Retina (tissue), 1 donor: ENCODE data around the gene ARNT2.
A peak's percentile ranks its signal among the peaks of the same experiment; 100 is the strongest.

Source experiments
- DNase-seq: peaks from one replicate; pipeline ENCODE4 v3.0.0-alpha.2; 2016

ARNT2 gene

DNA sequence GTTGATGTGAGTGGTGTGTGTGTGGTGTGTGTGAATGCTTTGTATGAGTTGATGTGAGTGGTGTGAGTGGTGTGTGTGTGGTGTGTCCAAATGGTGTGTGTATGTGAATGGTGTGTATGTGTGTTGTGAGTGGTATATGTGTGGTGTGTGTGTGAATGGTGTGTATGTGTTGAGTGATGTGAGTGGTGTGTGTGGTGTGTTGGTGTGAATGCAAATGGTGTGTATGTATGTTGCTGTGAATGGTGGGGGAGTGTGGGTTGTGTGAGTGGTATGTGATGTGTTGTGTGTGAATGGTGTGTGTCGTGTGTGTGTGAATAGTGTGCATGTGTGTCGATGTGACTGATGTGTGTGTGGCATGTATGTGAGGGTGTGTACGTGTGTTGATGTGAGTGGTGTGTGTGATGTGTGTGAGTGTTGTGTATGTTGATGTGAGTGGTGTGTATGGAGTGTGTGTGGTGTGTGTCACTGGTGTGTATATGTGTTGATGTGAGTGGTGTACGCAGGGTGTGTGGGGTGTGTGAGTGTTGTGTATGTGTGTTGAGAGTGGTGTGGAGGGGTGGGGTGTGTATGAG, 40.6 kb downstream of the ARNT2 start:
- DNase-seq: no peak

DNA sequence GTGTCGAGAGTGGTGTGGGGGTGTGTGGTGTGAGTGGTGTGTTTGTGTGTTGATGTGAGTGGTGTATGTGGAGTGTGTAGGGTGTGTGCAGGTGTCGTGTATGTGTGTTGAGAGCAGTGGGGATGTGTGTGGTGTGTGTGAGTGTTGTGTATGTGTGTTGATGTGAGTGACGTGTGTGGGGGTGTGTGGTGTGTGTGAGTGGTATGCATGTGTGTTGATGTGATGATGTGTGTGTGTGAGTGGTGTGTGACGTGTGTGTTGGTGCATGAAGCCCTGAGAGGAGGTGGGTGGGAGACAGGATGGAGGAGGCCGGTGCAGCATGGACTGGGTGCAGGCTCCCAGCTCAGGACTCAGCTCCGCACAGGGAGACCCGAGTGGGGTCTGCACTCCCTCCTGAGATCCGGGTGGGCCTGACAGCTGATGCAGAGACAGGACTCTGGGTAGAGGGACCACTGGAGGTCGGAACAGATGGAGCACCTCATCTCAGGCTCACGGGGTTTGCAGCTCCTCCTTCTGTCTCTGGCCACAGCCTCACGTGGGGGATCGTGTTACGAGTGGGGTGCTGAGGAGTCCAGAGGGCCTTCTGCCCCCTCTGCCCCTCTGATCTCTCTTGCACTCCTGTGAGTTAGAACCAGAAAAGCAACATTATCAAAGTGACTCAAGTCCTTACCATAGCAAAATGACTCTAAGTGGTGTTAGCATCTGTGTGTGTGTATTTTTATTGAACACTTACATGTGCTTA, 41.3 kb downstream of the ARNT2 start:
- DNase-seq: no peak

DNA sequence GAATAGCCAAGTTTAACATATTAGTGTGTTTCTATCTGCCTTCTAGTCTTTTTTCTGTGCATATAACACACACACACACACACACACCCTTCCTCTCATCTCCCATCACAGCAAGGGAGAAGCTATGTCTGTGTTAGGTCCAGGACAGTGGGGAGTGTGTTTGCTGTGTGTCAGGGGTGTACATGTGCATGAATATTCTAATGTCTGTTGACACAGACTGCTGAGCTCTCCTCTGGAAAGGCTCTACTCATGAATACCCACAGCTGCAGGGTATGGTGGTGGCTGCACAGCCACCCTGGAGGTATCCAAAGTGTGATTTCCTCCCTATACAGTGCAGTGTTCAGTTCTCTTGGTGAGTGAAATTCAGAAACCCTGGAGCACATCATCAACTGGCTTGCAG, 42.9 kb downstream of the ARNT2 start:
- DNase-seq: no peak

DNA sequence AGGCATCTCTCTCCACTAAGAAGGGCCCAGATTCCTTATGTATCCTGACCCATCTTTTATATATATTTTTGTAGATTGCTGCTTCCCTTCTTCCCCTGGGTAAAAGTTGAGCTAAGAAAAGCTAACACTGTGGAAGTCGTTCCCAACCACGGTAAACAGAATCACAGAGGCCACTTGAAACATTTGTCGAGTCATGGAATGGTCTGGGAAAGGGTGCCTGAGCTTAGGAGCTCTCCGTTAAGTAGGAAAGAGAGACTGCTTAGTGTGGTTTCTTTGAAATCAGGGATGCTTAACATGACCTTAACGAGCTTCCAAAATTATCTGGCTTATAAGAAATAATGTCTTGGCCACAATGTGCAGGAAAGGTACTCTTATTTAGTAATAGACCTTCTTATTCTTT, 45.6 kb downstream of the ARNT2 start:
- no peak for DNase-seq

DNA sequence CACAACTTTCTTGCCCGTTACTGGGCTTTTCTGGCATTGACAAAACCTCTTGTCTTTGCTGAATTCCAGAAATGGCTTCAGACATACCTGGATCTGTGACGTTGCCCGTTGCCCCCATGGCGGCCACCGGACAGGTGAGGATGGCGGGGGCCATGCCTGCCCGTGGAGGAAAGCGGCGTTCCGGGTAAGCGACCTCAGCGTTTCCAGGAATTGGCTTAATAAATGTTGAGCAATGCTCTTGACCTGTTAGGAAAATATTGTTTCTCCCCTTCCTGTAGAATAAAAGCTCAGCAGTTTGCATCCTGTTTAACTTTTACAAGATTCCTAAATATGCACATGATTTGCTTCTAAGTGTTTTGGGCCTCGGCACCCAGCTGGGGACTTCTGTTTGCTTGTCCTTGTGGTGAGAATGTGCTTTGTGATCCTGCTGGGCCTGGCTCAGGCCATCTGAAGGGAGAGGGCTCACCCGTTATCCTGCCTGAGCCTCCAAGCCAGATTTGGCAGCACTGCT, 46.7 kb downstream of the ARNT2 start:
- no peak for DNase-seq

DNA sequence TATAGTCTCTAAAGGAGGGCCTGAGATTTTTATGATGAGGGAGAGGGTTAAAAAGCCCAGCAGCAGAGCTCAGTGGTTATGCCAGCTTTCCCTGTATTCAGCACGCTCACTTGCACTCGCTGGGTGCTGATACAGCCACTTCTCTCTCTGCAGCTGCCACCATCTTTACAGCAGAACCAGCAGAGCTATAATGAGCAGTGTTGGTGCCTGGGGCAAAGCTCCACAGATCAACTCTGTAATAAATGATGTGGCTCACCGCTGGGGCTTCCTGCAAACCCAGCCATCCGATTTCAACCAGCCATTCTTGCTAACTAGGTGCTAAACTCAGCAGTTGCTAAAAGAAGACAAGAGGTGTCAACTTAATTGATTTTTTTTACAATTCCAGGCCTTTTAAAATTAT, 48.0 kb downstream of the ARNT2 start:
- DNase-seq: no peak

DNA sequence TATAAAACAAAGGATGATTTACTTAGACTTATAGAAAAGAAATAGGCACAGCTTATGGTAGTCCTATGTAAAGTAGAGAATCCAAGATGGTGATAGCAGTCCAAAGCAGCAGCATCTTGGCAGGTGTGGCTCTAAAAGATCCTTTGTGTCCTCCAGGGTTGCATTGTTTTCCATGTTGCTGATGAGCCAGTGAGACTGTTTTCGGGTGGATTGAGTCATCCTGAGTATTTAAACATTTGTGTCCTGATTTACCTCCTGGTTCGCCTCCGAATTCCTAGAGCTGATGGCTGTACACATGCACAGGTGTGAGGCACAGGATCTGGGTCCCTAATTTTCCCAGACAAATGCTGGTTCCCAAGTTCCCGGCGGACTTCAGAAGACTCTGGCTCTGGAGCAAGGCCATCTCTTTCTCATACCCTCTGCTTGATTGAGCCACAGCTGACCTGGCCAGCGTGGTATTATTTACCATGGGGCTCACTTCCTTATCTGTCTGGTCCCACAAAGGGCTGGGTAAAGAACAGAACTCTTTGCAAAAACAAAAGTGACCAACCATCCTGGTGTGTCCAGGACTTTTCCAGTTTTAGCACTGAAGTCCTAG, 51.0 kb downstream of the ARNT2 start:
- DNase-seq: no peak

DNA sequence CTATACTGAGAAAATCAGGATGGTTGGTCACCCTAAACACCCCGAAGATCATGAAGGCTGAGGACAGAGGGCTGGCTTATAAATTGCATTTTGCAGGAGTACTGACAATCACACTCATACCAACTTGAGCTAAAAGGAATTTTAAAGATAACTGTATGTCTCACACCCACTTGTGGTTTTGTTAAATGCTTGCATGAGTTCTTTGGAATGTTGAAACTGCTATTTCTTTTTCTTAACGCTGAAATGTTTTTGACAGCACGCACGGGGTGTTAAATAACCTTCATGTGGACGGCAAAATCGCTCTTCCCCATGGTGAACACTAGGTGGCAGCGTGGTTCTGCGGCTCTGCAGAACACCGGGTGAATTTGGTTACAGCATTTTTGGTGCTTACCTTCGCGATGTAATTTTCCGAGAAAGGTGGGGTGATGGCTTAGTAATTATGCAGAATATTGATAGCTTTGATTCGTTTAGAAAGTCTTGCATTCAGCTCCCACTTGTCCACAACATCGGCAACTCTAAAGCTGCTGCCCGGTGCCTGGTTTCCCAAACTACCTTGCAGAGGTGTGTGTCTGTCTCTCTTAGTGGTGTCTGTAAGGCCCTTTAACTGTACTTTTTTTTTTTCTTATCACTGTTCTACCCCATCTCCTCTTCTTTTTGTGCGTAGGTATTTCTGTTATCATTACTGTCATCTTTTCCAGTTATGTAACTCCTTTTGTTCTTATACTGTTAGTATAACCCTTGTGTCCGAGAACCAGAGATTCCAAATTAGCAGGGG, 51.7 kb downstream of the ARNT2 start:
- DNase-seq: peak; percentile 63

DNA sequence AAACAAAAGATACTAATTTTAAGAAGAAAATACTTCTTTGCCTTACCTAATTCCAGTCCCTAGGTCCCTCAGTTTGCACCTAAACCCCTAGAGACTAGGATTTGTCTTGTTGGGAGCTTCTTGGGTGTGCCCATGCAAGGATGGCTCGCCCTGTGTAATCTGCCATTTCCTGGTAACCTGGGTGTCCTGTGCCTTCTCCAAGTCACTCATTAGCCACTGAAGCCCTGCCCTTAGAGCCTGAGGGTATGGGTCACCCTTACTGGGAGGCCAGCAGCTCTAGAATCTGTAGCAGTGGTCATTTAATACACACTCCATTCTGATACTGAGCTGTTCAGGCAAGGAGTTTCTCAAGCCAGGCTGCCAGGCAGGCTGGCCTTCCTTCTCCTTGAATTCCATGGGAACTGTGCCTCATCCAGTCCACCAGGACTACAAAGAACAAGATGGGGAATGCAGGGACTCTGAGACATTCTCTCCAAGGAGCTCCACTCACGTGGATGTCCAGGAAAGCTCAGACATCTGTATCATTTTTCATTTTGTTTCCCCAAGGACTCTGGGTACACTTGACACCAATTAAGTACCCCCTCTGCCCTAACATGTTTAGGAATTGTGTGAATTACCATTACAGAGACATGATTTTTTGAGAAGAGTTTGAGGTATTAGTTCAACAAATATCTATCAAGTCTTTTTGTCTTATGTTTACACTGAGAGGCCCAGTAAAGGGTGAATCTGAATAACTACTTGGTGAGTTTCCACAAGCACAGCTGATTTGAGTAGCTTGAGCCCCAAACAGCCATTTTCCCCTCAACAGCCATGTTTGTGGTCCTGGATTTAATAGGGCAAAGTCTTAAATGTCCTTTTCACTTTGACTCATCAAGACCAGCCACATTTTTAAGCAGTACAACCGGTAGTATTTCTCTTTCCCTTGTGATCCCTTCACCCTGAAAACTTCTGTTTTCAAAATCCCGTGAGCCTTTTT, 52.6 kb downstream of the ARNT2 start:
- no peak for DNase-seq

DNA sequence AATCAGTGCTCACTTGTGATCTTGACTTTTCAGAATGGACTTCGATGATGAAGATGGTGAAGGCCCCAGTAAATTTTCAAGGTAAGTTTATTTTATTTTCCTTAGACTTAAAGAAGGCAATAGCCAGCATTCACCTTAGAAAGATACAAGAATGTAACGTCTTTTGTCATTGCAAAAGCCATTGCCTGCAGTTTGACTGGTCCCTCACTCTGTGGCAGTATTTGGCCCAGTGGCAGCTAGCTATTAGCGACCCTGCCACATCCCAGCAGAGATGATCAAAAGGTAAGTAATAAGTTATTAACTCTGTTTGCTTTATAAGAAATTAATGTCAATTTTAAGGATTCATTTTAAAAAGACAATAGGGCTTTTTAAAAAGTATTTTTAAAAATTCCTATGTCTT, 53.7 kb downstream of the ARNT2 start:
- no peak for DNase-seq

DNA sequence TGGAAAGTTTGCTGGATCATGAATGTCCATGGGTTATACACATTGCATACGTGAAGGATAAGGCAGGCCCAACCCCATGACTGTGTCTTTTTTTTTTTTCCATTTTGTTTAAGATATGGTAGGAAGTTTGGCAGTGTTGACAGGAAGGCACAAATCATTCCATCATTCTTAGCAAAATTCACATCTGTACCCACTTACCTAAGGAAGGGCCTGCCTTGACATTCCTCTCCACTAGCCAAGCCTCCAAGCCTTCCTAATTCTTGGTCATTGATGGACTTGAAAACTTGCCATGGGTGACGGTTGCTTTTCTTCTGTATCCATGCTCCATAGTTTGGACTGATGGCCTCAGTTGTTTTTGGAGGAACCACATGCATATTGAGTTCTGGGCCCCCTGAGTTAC, 54.4 kb downstream of the ARNT2 start:
- DNase-seq: no peak

DNA sequence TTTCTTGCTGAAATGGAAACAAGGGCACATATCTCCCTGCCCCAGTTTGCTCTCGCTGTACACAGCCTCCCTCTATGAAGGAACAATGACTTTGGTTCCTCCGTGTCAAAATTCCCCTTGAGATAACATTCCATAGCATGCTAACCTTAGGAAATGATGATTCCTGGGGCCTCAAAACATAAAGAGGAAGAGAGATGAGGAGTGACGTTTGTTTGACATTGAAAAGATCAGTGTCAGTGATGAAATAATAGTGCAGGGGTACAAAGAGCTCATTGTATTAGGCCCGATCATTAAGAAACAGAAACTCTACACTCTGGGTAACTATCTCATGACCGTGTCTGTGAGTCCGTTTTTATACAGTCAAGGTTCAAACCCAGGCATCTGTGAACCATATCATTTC, 55.2 kb downstream of the ARNT2 start:
- DNase-seq: no peak

DNA sequence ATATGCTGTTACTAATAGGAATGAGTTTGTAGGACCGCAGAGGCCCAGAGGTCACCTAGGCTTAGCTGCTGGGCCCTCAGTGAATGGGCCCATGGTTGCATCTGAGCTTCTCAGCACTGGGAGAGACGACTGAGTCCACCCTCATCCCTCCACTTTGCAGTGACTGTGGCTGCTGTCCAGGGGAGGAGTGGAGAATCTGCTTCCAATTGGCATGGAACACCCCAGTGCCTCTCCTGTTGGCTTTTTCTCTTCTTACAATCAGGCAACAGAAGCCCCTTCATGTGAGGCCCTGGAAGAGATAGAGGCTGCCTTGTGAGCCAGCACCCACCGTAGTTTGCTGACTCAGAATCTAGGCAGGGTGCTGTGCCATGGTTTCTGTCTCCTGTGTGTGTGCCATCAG, 55.6 kb downstream of the ARNT2 start:
- no peak for DNase-seq

DNA sequence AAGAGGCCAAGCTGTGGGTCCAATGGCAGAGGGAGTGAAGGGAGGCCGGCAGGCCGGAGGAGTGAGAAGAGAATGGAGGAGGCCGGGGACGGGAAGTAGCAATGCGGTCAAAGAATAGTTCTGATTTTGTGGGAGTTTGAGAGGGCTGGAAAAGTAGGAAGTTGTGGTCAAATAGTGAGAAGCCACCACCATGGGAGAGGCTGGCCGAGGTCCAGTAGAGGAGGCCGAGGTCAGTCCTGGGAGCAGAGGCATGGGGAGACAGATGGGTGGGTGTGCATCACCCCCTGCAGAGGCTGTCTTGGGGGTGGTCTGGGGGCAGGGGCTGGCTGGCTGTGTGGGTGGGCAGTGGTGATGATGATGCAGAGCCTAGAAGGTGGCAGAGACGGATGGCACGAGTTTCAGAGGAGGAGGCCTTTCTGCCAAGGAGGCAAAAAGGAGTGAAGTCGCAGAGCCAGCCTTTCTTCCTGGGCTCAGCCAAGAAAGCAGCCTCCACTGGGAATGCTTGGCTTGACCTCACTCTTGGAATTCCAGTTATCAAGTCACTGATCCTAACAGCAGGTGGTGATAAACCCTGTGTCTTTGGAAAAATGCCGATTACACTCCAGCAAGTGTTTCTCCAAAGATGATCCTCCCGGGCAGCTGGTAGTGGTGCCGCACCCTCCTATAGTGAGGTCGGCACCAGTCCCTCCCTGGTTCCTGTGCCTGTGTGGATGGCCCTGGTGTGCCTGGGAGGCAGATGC, 57.3 kb downstream of the ARNT2 start:
- DNase-seq: no peak

DNA sequence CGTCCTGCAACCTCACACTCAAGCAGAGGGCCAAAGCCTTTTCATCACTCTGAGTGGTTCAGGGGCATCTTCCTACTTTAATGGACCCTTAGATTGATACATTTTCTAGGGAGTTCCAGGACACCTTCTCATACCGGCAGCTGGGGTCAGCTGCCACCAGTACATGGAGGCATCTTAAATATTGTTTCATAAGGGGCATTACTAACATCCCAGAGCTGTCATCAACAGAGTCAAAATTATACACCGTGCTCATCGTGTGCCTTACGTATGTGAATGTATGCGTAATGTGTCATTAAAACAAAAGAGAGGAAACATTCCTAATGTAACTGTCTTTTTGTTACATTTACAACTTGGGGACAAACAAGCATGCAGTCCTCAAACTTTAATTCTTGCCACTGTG, 57.9 kb downstream of the ARNT2 start:
- DNase-seq: no peak

DNA sequence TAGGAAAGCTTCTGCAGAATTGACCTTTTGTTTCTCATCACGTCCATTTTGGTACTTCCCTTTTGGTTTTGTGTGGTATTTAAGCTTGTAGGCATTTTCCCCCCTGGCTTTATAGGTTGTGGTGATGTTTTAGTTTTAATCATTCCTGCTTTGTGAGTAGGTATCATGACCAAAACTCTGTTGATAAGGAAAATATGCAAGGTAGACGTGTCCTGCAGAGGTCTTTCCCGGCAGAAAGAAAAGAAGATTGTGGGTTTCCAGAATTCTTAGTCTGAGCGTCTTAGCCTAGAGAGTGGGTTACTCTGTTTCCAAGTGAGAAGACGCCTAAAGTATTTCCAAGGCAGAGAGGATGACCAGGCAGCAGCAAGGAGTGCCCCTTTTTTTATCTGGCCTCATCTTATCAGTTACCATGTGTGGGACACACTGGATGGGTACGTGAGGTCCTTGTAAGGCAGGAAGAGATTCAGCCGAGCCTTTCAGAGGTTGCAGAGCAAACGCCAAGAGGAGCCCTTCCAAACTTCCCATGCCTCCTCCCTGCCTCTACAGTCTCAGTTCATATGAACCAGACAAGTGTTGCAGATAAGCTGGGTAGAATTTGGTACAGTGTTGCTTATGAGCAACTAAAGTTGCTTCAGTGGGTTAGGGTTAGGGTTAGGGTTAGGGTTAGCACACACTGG, 58.8 kb downstream of the ARNT2 start:
- no peak for DNase-seq

DNA sequence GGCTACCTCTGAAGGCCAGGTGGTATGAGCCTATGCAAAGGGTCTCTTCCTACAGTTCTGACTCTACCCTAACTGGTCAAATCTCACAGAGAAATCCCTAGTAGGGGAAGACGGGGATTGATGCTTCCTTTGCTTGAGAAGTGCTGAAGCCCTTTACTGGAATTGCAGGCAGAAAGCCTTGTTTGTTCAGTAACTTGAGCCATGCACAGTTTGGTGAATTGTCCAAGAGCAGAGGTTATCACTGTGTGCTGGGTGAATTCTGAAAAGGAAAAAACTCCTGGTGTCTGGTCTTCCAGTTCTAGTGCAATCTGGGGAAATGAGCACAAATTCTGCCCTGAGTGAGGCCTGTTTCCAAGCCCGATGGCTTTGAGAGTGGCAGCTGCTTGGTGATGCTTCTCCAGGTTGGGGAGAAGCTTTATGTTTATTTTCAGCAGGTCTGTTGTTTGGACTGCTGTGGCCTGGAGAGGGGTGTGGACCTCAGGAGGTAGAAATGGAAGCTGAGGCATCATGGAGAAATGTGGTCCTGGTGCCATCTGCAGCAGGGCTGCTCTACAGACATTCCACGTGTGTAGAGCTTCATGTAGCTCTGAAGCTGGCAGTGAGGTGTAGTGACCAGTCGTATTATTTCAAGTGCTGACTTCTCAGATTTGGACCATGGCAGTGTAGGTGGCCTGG, 60.9 kb downstream of the ARNT2 start:
- no peak for DNase-seq

DNA sequence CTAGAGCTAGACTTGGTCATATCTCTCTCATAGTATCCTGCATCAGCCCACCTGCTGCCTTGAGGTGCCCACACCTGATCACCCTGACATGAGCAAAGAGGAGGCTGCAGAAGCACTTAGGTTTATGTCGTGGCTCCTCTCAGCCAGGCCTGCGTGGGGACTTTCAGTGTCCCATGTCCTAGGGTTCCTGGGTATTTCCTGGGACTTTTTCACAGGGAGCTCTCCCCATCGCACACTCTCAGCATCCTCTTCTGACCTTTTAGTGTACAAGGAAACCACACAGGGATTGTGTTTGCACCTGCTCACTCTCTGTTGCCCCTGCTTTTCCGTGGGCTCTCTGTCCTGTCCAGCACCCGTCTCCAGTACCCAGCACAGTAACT, 61.4 kb downstream of the ARNT2 start:
- no peak for DNase-seq

DNA sequence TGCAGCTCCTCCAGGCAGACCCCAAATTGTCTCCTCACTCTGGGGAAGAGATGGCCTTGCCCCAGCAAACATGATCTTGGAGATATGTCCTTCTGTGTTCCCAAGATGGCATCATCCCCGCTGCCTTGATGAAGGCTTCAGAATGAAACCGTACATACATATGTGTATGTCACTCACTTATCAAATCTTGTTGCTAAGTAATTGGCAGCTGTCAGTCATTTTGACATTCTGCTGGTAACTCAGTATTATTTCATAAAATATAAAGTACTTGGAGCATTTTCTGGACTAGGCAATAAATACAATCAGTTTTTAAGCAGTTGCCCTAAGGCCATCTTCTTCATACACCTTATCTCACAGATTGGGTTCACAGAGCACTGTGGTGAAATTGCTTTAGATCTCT, 62.4 kb downstream of the ARNT2 start:
- DNase-seq: no peak

DNA sequence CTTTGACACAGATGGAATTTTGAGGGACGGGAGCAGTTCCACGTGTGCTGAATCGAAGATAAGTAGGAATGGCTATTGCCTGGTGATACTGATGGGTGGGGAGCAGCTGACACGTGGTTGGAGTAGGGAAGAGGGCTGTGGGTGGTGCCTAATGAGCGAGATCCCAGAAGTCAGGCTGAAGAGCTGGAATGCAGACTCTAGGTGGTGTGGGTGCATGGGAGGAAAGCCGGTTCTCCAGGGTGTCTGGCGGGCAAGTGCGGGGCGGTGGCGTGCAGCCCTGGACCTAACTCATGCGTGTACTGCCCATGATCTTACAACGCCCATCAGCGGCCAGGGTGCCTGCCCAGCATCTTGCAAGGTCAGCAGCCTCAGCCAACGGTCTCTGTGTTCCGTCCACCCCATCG, 63.1 kb downstream of the ARNT2 start:
- no peak for DNase-seq

DNA sequence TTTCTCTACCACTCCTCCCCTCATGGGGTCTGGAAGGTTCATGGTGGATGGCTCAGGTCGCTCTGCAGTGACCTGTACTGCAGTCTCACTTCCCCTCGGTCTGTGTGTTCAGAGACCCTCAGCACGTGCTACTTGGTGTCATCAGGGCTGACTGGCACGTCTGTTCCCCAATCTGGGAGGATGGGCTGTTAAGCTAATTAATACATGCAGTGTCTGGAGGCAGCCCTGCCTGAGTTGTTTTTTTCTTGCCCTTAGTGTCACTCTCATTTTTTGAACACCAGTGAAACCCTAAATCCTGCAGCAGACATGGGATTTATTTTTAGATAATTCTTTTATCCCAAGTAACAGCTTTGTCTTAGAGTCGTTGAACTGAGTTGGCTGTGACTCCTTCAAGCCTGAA, 64.6 kb downstream of the ARNT2 start:
- no peak for DNase-seq
